Small intestine (tissue), 7 donors: ENCODE results near the gene PPP1R12B. TPM values are rescaled to one million over a fixed set of nuclear protein-coding genes. Genes with fewer than 3 reads are reported as not detected.
"Not testable (repeated sequence)": the region's sequence is repeated elsewhere in the genome, so short reads cannot be mapped to it uniquely, and the experiment has no call there.

Experiments used
- DNase-seq, 2 donors: peaks; one replicate each; pipeline versions ENCODE4 v3.0.0 to v3.0.0-alpha.2; 2013
- FAIRE-seq: peaks from 2 replicates; lab custom pipeline; 2012; peaks lifted over from hg19 to GRCh38; lab: Jason Lieb, UNC
- H3K27ac ChIP-seq, 3 donors: one replicate each; pipeline ENCODE4 v1.5.1; 2013; ENCODE audit warnings: low read length in 2 of 3, mild to moderate bottlenecking in 2 of 3, control low read depth in 1 of 3, inconsistent platforms in 1 of 3, low read depth in 1 of 3, moderate library complexity in 1 of 3
- H3K27me3 ChIP-seq, 3 donors: one replicate each; pipeline ENCODE4 v1.6.1; 2013; ENCODE audit warnings: low read length in 3 of 3, inconsistent platforms in 1 of 3; ENCODE audit not compliant: control insufficient read depth in 3 of 3, insufficient read depth in 3 of 3
- H3K36me3 ChIP-seq, 3 donors: one replicate each; pipeline ENCODE4 v1.6.1; 2013; ENCODE audit warnings: low read length in 3 of 3, inconsistent platforms in 1 of 3, low read depth in 1 of 3, mild to moderate bottlenecking in 1 of 3, moderate library complexity in 1 of 3; ENCODE audit not compliant: control insufficient read depth in 3 of 3, insufficient read depth in 2 of 3
- H3K4me1 ChIP-seq, 3 donors: one replicate each; pipeline ENCODE4 v1.6.1; 2013; ENCODE audit warnings: low read length in 2 of 3, inconsistent platforms in 1 of 3, low read depth in 1 of 3, mild to moderate bottlenecking in 1 of 3, moderate library complexity in 1 of 3; ENCODE audit not compliant: control insufficient read depth in 3 of 3, insufficient read depth in 2 of 3
- H3K4me3 ChIP-seq, 3 donors: one replicate each; pipeline ENCODE4 v1.5.1; 2013; ENCODE audit warnings: low read length in 3 of 3, control low read depth in 1 of 3, inconsistent platforms in 1 of 3, low read depth in 1 of 3, mild to moderate bottlenecking in 1 of 3, moderate library complexity in 1 of 3
- H3K9me3 ChIP-seq, 2 donors: one replicate each; pipeline ENCODE4 v1.6.1; 2013; ENCODE audit warnings: low read depth in 1 of 2, low read length in 1 of 2; ENCODE audit not compliant: control insufficient read depth in 2 of 2, insufficient read depth in 1 of 2
- WGBS, 3 donors: extraction: QIAGEN DNeasy Blood & Tissue Kit; methylation state at CpG; one replicate each; pipeline ENCODE4 v1.1.7; 2013; 5-methylcytosine and 5-hydroxymethylcytosine counted together
- polyA plus RNA-seq, 4 donors: library from polyadenylated mRNA; stranded (reverse) in 3 of 4; unstranded in 1 of 4; fragments of 200-250 nt in 3 of 4; fragments of 120-200 nt in 1 of 4; gene quantifications; one replicate each; pipeline versions ENCODE4 v1.2.1 to v1.2.3, GENCODE V29; 2013
- donor health status: healthy with polysubstance abuse.
- donor health status: control.
- donor health status: control.
- donor health status: Bipolar disorder and iron deficiency.
- donor health status: healthy.

PPP1R12B gene
- polyA plus RNA-seq, 4 donors = 1.1 to 18.1 (median 8.6) TPM

- not testable (repeated sequence) for DNase-seq, H3K36me3 ChIP-seq, H3K4me1 ChIP-seq, FAIRE-seq, H3K27me3 ChIP-seq, H3K27ac ChIP-seq, H3K9me3 ChIP-seq, H3K4me3 ChIP-seq
- WGBS, 3 donors = 73 to 92% (median 92%) methylated on average over 1 of the region's 1 CpG
These were observed 120.6 kb downstream of the PPP1R12B start for GRCh38 chr1:202469123-202469522.

- H3K27ac ChIP-seq = no peak overlapping the region
- no peaks in the 10 kb centered on the region for H3K9me3 ChIP-seq
- H3K36me3 ChIP-seq = peaks cover 0 to 3% (median 0%) of the 10 kb centered on the region in 3 donors
- no peak for FAIRE-seq
- no peaks in the 10 kb centered on the region for H3K27me3 ChIP-seq
- no peaks in the 10 kb centered on the region for H3K4me1 ChIP-seq
- 79 to 88% (median 80%) methylated on average over 3 of the region's 3 CpGs for WGBS, 3 donors
- H3K4me3 ChIP-seq = no peak overlapping the region
- DNase-seq = no peak
These were observed 122.7 kb downstream of the PPP1R12B start for GRCh38 chr1:202471246-202471645.

DNA sequence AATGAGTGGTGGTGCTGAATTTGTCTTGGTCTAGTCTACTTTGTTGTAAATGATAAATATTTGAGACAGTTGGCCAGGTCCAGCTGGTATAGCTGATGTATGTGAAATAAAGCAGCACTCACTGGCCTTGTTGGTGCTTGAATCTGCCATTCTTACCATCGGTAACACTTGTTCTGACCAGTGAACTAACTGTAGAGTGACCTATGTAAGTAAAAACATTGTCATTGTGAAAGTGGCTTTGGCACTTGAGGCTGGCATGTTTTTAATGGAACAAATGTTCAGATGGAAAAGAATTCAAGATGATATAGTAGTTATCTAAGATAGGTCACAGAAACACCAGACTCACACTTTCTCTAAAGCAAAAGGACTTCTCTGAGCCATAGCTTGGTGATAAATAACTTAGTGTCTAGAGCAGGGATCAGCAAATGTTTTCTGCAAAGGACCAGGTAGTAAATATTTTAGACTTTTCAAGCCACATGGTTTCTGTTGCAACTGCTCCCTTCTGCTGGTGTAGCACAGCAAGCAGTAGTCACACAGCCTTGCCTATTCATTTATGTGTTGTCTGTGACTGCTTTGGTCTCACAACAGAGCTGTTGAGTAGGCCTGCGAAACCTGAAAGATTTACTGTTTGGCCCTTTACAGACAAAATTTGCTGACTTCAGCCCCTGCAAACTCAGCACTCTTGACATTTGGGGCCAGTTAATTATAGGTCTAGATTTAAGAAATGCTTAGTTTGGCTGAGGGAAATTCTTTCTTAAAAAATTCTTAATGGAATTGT lies 124.0 kb downstream of the PPP1R12B start:
- H3K27me3 ChIP-seq, H3K36me3 ChIP-seq, H3K9me3 ChIP-seq, H3K27ac ChIP-seq, DNase-seq, H3K4me3 ChIP-seq, FAIRE-seq, H3K4me1 ChIP-seq: not testable (repeated sequence)
- WGBS, 3 donors = 91 to 100% (median 91%) methylated on average over 2 of the region's 2 CpGs

DNA sequence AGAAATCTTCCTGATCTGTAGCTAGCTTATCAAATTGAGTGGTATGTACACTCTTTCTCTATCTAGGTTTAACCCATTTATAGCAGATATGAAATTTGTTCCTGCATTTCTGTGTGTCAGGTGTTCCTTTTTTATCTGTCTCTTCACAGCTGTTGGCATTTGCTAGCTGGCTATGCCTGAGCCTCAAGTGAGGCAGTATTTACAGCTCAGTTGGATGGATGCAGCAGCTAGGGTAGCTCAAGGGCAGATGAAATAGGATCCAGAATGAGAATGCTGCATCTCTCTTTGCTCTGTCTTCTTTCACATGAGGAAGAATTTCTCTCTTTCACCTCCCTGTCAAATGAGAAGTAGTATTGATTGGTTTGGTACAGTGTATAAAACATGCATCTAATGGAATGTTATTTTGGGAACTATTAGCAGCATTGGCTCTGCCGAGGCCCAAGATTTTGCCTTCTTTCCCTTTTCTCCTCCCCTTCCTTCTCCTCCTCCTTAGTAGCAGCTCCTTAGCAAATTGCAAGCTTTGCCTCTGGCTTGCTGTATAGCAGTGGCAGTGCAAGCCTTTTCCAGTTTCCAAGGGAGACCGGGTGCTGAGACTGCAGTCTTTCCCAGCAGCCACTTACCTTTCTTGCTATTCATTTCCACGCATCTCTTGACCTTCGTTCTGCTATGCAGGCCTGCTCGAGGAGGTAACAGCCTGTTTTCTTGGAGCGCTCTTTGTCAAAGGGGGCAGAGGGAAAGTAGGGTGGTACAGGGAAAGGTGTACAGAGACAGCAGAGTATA lies 125.0 kb downstream of the PPP1R12B start:
- DNase-seq, H3K4me1 ChIP-seq, H3K9me3 ChIP-seq, H3K36me3 ChIP-seq, FAIRE-seq, H3K27me3 ChIP-seq, H3K4me3 ChIP-seq, H3K27ac ChIP-seq: not testable (repeated sequence)
- WGBS, 3 donors = 84 to 95% (median 88%) methylated on average over 6 of the region's 6 CpGs

- not testable (repeated sequence) for DNase-seq, H3K27ac ChIP-seq, H3K9me3 ChIP-seq, H3K4me1 ChIP-seq, FAIRE-seq, H3K27me3 ChIP-seq, H3K4me3 ChIP-seq, H3K36me3 ChIP-seq
These were observed 131.2 kb downstream of the PPP1R12B start for GRCh38 chr1:202479661-202480060.

- FAIRE-seq, DNase-seq, H3K4me3 ChIP-seq, H3K36me3 ChIP-seq, H3K27me3 ChIP-seq, H3K27ac ChIP-seq, H3K4me1 ChIP-seq, H3K9me3 ChIP-seq: not testable (repeated sequence)
These were observed 132.1 kb downstream of the PPP1R12B start for GRCh38 chr1:202480640-202481039.

- 18 to 50% (median 33%) methylated on average over 2 of the region's 2 CpGs for WGBS, 3 donors
- not testable (repeated sequence) for H3K4me1 ChIP-seq, H3K27ac ChIP-seq, H3K27me3 ChIP-seq, H3K36me3 ChIP-seq, H3K4me3 ChIP-seq, FAIRE-seq, H3K9me3 ChIP-seq
- DNase-seq = peak in 1 of 2 donors; percentile 71
These were observed 134.9 kb downstream of the PPP1R12B start for GRCh38 chr1:202483362-202483761.

DNA sequence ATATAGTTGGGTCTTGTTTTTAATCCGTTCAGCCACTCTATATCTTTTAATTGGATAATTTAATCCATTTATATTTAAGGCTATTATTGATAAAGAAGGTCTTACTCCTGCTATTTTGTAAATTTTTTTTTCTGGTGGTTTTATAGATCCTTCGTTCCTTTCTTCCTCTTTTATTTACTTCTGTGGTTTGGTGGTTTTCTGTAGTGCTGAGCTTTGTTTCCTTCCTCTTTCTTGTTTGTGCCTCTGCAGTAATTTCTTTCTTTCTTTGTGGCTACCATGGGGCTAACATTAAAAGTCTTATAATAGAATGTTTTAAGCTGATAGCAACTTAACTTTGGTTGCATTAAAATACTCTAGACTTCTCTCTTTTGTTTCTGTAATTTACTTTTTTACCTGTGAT lies 135.5 kb downstream of the PPP1R12B start:
- H3K36me3 ChIP-seq = peaks cover 0 to 14% (median 1%) of the 10 kb centered on the region in 3 donors
- not testable (repeated sequence) for H3K9me3 ChIP-seq, H3K4me1 ChIP-seq, H3K4me3 ChIP-seq, H3K27me3 ChIP-seq, H3K27ac ChIP-seq, FAIRE-seq, DNase-seq
- 68 to 83% (median 69%) methylated on average over 2 of the region's 2 CpGs for WGBS, 3 donors
